HEK293T (cell line): Measurements from ENCODE around the gene WDR93.

Source experiments
- ARNT ChIP-seq: fragments of 450-650 bp; IDR thresholded peaks from 2 replicates; pipeline ENCODE4 v1.6.1; 2017; ENCODE audit warnings: mild to moderate bottlenecking
- BHLHE40 ChIP-seq: fragments of 450-650 bp; IDR thresholded peaks from 2 replicates; pipeline ENCODE4 v1.6.1; 2016; ENCODE audit warnings: mild to moderate bottlenecking, moderate library complexity, borderline replicate concordance
- CTBP1 ChIP-seq: fragments of 450-650 bp; IDR thresholded peaks from 2 replicates; pipeline ENCODE4 v1.6.1; 2016; ENCODE audit warnings: borderline replicate concordance
- FOXA1 ChIP-seq: fragments of 450-650 bp; IDR thresholded peaks from 2 replicates; pipeline ENCODE4 v1.6.1; 2016; ENCODE audit warnings: mild to moderate bottlenecking
- FOXM1 ChIP-seq: fragments of 450-650 bp; IDR thresholded peaks from 2 replicates; pipeline ENCODE4 v1.6.1; 2017; ENCODE audit warnings: mild to moderate bottlenecking, borderline replicate concordance
- LEF1 ChIP-seq: fragments of 450-650 bp; IDR thresholded peaks from 2 replicates; pipeline ENCODE4 v1.6.1; 2017; ENCODE audit warnings: mild to moderate bottlenecking, borderline replicate concordance
- NFRKB ChIP-seq: fragments of 450-650 bp; IDR thresholded peaks from 2 replicates; pipeline ENCODE4 v1.6.1; 2016; ENCODE audit warnings: mild to moderate bottlenecking, moderate library complexity
- SP1 ChIP-seq: fragments of 450-650 bp; IDR thresholded peaks from 2 replicates; pipeline ENCODE4 v1.6.1; 2017
- SUZ12 ChIP-seq: fragments of 450-650 bp; IDR thresholded peaks from 2 replicates; pipeline ENCODE4 v1.6.1; 2016; ENCODE audit warnings: mild to moderate bottlenecking
- TARDBP ChIP-seq: fragments of 450-650 bp; IDR thresholded peaks from 2 replicates; pipeline ENCODE4 v1.6.1; 2016
- ZNF384 ChIP-seq: fragments of 450-650 bp; IDR thresholded peaks from 2 replicates; pipeline ENCODE4 v1.6.1; 2016
- TF ChIP-seq, protein P1 (sequence below): fragments of 450-650 bp; IDR thresholded peaks from 2 replicates; pipeline ENCODE4 v1.6.1; 2016

DNA sequence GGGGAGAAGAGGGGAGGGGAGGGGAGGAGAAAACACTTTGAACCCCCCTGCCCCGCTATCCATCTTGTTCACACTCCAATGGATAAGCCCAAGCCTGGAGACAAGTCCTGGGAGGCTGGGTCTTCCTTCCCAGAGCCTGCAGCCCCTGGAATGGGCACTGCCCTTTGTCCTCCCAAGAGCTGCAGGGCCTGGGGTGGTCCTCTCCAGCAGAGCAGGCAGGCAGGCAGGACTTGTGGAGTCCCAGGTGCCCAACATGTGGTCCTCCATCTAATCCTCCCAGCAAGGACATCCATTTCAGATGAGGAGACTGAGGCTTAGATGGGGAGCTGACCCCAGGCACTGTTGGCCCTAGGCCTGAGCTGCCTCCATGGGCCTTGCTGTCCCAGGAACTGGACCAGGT lies 75.1 kb downstream of the WDR93 start:
- no peak for TF ChIP-seq FOXM1
- TF ChIP-seq TARDBP = no peak
- TF ChIP-seq ARNT = no peak
- no peak for TF ChIP-seq ZNF384
- no peak for TF ChIP-seq BHLHE40
- TF ChIP-seq SP1 = no peak
- TF ChIP-seq, protein P1, sequence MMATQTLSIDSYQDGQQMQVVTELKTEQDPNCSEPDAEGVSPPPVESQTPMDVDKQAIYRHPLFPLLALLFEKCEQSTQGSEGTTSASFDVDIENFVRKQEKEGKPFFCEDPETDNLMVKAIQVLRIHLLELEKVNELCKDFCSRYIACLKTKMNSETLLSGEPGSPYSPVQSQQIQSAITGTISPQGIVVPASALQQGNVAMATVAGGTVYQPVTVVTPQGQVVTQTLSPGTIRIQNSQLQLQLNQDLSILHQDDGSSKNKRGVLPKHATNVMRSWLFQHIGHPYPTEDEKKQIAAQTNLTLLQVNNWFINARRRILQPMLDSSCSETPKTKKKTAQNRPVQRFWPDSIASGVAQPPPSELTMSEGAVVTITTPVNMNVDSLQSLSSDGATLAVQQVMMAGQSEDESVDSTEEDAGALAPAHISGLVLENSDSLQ = no peak
- TF ChIP-seq SUZ12 = no peak
- TF ChIP-seq FOXA1 = no peak
- no peak for TF ChIP-seq LEF1
- TF ChIP-seq NFRKB = no peak
- TF ChIP-seq CTBP1 = no peak
